Ovary (tissue), 3 donors: ENCODE measurements around the gene MBNL3.

ENCODE experiments used
- CTCF ChIP-seq, 3 donors: fragments of 450-650 bp in 2 of 3; fragments of 200-600 bp in 1 of 3; IDR thresholded peaks; one replicate each; pipeline versions ENCODE4 v1.5.1 to v1.8.0; 2016 to 2022; ENCODE audit warnings: antibody characterized with exemption in 3 of 3, mild to moderate bottlenecking in 1 of 3
- POLR2A ChIP-seq: fragments of 450-650 bp; IDR thresholded peaks from one replicate; pipeline ENCODE4 v1.6.1; 2017; ENCODE audit warnings: antibody characterized with exemption, mild to moderate bottlenecking, moderate library complexity
- donor health status: DM: no; HTN: no; CAD: no.

GRCh38 chrX:132426695-132427281, 62.0 kb downstream of the MBNL3 start:
- TF ChIP-seq POLR2A (no peak), CTCF (IDR thresholded peaks at IDR 0.05) (no peak)
